Esophagus muscularis mucosa (tissue), 4 donors: ENCODE results near the gene CLSTN3. TPM values are rescaled to one million over a fixed set of nuclear protein-coding genes. Genes with fewer than 3 reads are reported as not detected.

Experiments
- DNase-seq: peaks from one replicate; pipeline ENCODE4 v3.0.0-alpha.2; 2017; ENCODE audit errors: extremely low spot score
- H3K27ac ChIP-seq, 4 donors: fragments of 200-600 bp; sonication (generic); replicated peaks in 1 of 4; 1 replicate in 3 of 4; 2 replicates in 1 of 4; pipeline ENCODE4 v1.5.1; 2016 to 2019; ENCODE audit warnings: mild to moderate bottlenecking in 1 of 4
- H3K27me3 ChIP-seq, 4 donors: fragments of 200-600 bp; sonication (generic); one replicate each; pipeline versions ENCODE4 v1.5.1 to v1.6.0; 2016 to 2019
- H3K36me3 ChIP-seq, 4 donors: fragments of 200-600 bp; sonication (generic); one replicate each; pipeline ENCODE4 v1.5.1; 2016 to 2019
- H3K4me1 ChIP-seq, 4 donors: fragments of 200-600 bp; sonication (generic); one replicate each; pipeline ENCODE4 v1.5.1; 2016 to 2019
- H3K4me3 ChIP-seq, 4 donors: fragments of 200-600 bp; sonication (generic); 1 replicate in 2 of 4; 2 replicates in 2 of 4; pipeline ENCODE4 v1.5.1; 2016 to 2019; ENCODE audit warnings: mild to moderate bottlenecking in 4 of 4, moderate library complexity in 1 of 4
- H3K9me3 ChIP-seq, 4 donors: fragments of 200-600 bp; sonication (generic); 1 replicate in 3 of 4; 2 replicates in 1 of 4; pipeline ENCODE4 v1.5.1; 2016 to 2019
- EP300 ChIP-seq: sonication (generic); formaldehyde crosslinking; IDR thresholded peaks from one replicate; pipeline ENCODE4 v1.6.1; 2017; ENCODE audit warnings: antibody characterized with exemption
- POLR2A ChIP-seq: fragments of 450-650 bp; IDR thresholded peaks from one replicate; pipeline ENCODE4 v1.6.1; 2017; ENCODE audit warnings: antibody characterized with exemption, moderate library complexity, mild to moderate bottlenecking, low read depth
- POLR2AphosphoS5 ChIP-seq, 2 donors: sonication (generic); formaldehyde crosslinking; IDR thresholded peaks; one replicate each; pipeline ENCODE4 v1.6.1; 2017; ENCODE audit warnings: antibody characterized with exemption in 2 of 2
- WGBS: methylation state at CpG from one replicate; pipeline ENCODE4 v1.1.5; 2018; 5-methylcytosine and 5-hydroxymethylcytosine counted together
- intact Hi-C: fragments of 100-400 bp; cut with DNase I; formaldehyde crosslinking; loops from one replicate; pipeline ENCODE4 v1.15.1; 2023
- total RNA-seq, 4 donors: library from RNA; depleted of rRNA; stranded (reverse); fragments of >200 nt; gene quantifications; one replicate each; pipeline versions ENCODE4 v1.1.0 to v1.2.1, GENCODE V29; 2016
- TF ChIP-seq, protein P1 (sequence below), 3 experiments: fragments of 200-600 bp in 2 of 3; fragments of 450-650 bp in 1 of 3; sonication (generic) in 2 of 3; IDR thresholded peaks; one replicate each; pipeline ENCODE4 v1.5.1; 2017 to 2019; ENCODE audit warnings: antibody characterized with exemption in 3 of 3, mild to moderate bottlenecking in 2 of 3, moderate library complexity in 1 of 3

The CLSTN3 gene
- total RNA-seq, 4 donors from 2014 or later: 9.6 to 25.6 (median 19.3) TPM

DNA sequence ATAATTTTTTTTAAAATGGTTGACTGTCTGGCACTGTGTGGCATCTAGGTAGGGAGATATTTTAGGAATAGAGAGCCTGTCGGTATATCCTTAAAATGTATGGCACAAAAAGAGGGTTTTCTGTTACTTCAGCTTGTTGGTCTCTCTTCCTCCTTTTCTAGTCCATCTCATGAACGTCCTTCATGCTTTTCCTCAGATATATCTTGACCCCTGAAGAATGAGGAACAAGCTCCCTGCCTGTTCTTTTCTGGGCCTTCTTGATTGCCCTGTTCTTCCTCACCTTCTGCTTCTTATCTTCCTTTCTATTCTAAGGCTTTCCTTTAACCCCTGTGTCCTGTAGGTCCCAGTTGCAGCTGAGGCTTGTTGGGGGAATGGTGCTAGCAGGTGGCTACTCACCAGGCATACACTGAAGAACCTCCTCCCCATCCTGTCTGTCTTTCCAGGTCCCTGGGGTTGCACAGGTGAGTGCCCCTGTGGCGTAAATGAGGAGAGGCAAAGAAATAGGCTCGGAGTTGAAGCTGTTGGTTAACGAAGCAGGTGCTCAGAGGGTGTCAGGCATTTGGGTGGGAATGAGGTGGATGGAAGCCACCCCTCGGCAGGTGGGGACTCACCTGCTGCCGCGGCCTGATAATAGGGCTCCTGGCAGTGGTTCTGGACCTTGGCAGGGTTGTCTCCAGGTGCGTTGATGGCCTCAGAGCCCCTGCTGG is 30.7 kb upstream of the CLSTN3 start:
- intact Hi-C loops: no loop called here
- TF ChIP-seq EP300 (no peak), POLR2A (no peak), POLR2AphosphoS5 (IDR thresholded peaks at IDR 0.05) (no peak)
- TF ChIP-seq, protein P1, sequence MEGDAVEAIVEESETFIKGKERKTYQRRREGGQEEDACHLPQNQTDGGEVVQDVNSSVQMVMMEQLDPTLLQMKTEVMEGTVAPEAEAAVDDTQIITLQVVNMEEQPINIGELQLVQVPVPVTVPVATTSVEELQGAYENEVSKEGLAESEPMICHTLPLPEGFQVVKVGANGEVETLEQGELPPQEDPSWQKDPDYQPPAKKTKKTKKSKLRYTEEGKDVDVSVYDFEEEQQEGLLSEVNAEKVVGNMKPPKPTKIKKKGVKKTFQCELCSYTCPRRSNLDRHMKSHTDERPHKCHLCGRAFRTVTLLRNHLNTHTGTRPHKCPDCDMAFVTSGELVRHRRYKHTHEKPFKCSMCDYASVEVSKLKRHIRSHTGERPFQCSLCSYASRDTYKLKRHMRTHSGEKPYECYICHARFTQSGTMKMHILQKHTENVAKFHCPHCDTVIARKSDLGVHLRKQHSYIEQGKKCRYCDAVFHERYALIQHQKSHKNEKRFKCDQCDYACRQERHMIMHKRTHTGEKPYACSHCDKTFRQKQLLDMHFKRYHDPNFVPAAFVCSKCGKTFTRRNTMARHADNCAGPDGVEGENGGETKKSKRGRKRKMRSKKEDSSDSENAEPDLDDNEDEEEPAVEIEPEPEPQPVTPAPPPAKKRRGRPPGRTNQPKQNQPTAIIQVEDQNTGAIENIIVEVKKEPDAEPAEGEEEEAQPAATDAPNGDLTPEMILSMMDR (IDR thresholded peaks at IDR 0.05): no peak
- 84% methylated on average over 9 of the region's 9 CpGs for WGBS
- DNase-seq: no peak
- H3K9me3 ChIP-seq: no peaks in the 10 kb centered on the region
- no peak overlapping the region for H3K27ac ChIP-seq
- H3K27me3 ChIP-seq: no peaks in the 10 kb centered on the region
- H3K4me3 ChIP-seq: no peak overlapping the region
- peaks cover 0 to 12% (median 6%) of the 10 kb centered on the region in 4 donors for H3K4me1 ChIP-seq
- peaks cover 6 to 73% (median 32%) of the 10 kb centered on the region in 4 donors for H3K36me3 ChIP-seq

DNA sequence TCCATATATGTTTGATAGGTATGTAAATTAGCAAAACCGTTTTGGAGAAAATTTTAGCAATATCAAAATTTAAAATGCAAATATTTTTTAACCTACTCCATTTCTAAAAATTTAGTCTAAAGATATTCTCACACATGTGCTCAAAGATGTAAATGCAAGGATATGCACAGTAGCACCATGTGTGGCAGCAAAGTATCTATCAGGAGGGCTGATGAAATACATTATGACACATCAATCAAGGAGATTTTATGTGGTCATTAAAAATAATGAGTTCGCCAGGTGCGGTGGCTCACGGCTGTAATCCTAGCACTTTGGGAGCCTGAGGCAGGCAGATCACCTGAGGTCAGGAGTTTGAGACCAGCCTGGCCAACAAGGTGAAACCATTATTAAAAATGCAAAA is 29.9 kb upstream of the CLSTN3 start:
- WGBS: 90% methylated on average over 4 of the region's 4 CpGs
- no peaks in the 10 kb centered on the region for H3K9me3 ChIP-seq
- H3K4me1 ChIP-seq: peaks cover 0 to 12% (median 11%) of the 10 kb centered on the region in 4 donors
- peaks cover 6 to 74% (median 32%) of the 10 kb centered on the region in 4 donors for H3K36me3 ChIP-seq
- no peak overlapping the region for H3K4me3 ChIP-seq
- DNase-seq: no peak
- intact Hi-C loops: no loop called here
- TF ChIP-seq POLR2AphosphoS5 (IDR thresholded peaks at IDR 0.05) (no peak), EP300 (no peak), POLR2A (no peak)
- TF ChIP-seq, protein P1 (IDR thresholded peaks at IDR 0.05): no peak
- no peaks in the 10 kb centered on the region for H3K27me3 ChIP-seq
- H3K27ac ChIP-seq: no peak overlapping the region

DNA sequence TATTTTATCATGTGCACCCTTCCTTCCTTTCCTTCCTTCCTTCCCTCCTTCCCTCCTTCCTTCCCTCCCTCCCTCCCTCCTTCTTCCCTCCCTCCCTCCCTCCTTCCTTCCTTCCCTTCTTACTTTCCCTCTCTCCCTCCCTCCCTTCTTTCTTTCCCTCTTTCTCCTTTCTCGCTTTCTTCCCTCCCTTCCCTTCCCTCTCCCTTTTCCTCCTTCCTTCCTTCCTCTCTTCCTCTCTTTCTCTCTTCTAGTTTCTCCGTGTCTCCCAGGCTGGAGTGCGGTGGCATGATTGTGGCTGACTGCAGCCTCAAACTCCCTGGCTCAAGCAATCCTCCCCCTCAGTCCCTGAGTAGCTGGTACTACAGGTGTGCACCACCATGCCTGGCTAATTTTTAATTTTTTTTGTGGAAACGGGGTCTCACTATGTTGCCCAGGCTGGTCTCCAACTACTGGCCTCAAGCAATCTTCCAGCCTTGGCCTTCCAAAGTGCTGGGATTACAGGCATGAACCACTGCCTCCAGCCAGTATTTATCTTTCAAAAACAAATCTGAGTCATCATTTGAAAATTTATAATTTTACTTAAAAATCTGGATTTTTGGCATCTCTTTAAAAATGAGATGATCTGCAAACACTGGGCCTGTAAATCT is 29.0 kb upstream of the CLSTN3 start:
- Histone ChIP-seq H3K27me3 (no peaks in the 10 kb centered on the region), H3K9me3 (no peaks in the 10 kb centered on the region), H3K4me3 (peak overlapping the region in 1 of 4 donors; percentile 9), H3K4me1 (peaks cover 0 to 14% (median 13%) of the 10 kb centered on the region in 4 donors), H3K36me3 (peaks cover 6 to 74% (median 32%) of the 10 kb centered on the region in 4 donors), H3K27ac (peak overlapping the region in 2 of 4 donors; percentile 46 to 60)
- DNase-seq: no peak
- no peak for TF ChIP-seq EP300
- TF ChIP-seq POLR2A: no peak
- TF ChIP-seq, protein P1 (IDR thresholded peaks at IDR 0.05): no peak
- no peak for TF ChIP-seq POLR2AphosphoS5 (IDR thresholded peaks at IDR 0.05)
- WGBS: 84% methylated on average over 4 of the region's 4 CpGs
- intact Hi-C loops: no loop called here

DNA sequence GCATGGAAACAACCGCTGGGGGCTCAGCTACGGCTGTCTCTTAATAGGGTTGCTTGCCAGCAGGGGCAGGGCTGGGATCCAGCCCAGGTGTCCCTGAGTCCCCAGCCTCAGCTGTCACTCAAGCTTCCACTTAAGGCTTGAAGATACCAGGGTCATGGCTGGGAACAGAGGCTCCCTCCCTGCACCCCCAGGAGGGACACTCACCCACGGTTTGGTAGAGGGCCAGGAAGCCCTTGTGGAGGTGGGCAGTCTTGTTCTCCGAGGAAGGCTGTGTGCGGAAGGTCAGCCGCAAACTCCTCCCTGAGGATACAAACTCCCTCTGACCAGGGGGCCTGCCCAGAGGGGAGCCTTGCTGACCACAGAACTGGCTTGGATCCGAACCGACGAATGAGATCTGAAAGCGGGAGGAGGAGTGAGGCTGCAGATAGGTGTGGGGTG is 28.5 kb upstream of the CLSTN3 start:
- TF ChIP-seq EP300: no peak
- TF ChIP-seq, protein P1 (IDR thresholded peaks at IDR 0.05): no peak
- no peak for TF ChIP-seq POLR2A
- no peaks in the 10 kb centered on the region for H3K27me3 ChIP-seq
- H3K27ac ChIP-seq: peak overlapping the region in 3 of 4 donors; percentile 11 to 60 (median 44)
- peaks cover 0 to 19% (median 18%) of the 10 kb centered on the region in 4 donors for H3K4me1 ChIP-seq
- WGBS: 62% methylated on average over 10 of the region's 10 CpGs
- H3K4me3 ChIP-seq: peak overlapping the region in 1 of 4 donors; percentile 9
- intact Hi-C loops: no loop called here
- no peak for DNase-seq
- no peaks in the 10 kb centered on the region for H3K9me3 ChIP-seq
- peaks cover 6 to 73% (median 32%) of the 10 kb centered on the region in 4 donors for H3K36me3 ChIP-seq
